GDM1 (cell line): Measurements from ENCODE around the gene METTL21C.
A peak's percentile ranks its signal among the peaks of the same experiment; 100 is the strongest.

ENCODE experiments used
- DNase-seq: peaks from one replicate; lab custom pipeline; 2025; lab: John Stamatoyannopoulos, UW

Gene METTL21C

GRCh38 chr13:102694937-102695336 lies at the start of gene METTL21C:
Gene METTL21C, minus strand, starts transcription at chr13:102695044. Its CDS starts 546 bp downstream, at chr13:102694498.
- DNase-seq, result no peak

- DNase-seq, result no peak
Measured at GRCh38 chr13:102742506-102742905, 47.7 kb upstream of the METTL21C start.

DNA sequence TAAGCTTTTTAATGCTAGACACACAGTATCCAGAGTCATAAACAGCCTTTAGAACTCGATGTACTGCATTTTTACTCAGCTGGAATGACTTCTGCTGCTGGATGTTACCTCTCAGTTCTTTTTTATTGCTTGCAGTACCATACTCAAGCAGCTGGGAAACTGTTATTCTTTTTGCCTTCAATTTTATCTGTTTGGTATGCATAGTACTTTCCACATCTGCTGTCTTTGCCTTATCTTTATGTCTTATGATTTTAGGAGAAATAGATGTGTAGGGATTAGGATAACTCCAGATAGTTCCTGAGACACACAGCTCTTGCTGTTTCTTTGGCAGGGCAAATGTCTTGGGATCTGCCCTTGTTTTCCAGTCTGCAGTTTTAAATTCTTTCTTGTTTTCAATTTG lies 47.3 kb upstream of the METTL21C start:
- DNase-seq, result no peak

GRCh38 chr13:102729560-102730270 lies 34.9 kb upstream of the METTL21C start:
- DNase-seq, result no peak

DNA sequence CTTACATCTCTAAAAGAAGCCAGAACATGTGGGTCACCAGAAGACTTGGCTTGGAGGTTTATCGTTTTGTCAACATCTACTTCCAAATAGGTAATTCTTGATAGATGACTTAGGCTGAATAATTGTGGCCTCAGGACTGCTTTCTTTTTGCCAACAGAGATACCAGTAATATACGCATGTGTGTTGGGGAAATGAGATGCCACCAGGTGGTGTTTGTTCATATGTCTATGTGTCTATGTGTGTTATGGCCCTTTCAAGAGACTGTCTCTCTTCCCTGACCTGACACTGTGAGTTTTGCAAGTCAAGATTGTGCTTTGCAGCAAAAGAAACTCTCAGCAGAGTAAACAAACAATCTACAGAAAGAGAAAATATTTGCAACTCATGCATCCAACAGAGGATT lies 31.6 kb upstream of the METTL21C start:
- DNase-seq, result no peak

DNA sequence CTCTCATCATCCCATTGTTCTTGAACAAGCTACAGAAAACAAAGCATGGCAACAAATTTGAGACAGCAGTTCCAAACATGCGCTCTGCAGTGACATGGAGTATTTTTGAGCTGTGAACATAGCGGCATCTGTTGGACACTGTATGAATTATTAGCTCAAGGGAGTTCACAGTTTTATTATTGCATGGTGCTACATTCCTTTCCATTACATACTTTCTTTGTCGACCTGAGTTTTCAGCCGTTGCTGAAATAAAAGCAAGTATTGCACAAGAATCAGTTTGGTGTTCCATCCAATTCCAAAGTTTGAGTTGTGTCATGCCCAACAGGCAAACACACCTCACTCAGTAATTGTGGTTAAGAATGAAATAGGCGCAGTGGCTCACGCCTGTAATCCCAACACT lies 30.1 kb upstream of the METTL21C start:
- peak; percentile 49 for DNase-seq

DNA sequence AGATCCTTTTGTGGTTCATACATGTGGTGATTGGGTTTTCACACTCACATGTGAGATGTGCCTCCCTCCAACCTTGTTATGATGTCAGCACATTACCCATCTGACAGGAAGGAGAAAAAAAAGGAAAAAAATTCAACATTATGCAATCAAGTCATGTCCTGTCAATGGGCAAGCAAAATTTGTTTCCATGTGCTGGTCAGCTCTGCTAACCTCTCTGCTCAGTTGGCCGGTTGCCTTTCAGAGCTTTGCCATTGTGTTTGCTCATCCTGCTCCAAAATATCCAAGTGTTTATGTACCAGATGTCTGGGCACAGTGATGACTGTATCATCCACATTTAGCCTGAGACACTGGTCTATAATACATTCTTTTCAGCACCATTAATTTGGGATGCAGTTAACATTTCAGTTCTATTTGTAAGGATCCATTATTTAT lies 27.0 kb upstream of the METTL21C start:
- DNase-seq, result no peak

DNA sequence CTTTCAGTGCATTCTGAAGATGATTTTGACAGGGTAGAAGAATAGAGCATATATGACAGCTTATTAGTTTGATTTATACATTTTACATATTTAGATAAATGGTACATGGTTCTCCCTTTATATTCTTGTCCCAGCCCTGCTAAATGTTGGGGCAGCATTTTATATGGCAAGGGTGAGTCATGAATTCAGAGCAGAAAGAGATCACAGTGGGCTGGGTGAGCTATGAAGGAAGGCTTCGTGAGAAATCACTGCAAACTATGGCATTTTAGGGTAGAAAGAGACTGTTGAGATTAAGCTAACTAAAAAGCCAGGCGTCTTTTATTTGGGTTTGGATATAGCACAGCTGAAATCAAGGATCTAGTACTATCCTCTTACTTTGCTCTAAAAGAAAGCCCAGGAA lies 23.9 kb upstream of the METTL21C start:
- no peak for DNase-seq

DNA sequence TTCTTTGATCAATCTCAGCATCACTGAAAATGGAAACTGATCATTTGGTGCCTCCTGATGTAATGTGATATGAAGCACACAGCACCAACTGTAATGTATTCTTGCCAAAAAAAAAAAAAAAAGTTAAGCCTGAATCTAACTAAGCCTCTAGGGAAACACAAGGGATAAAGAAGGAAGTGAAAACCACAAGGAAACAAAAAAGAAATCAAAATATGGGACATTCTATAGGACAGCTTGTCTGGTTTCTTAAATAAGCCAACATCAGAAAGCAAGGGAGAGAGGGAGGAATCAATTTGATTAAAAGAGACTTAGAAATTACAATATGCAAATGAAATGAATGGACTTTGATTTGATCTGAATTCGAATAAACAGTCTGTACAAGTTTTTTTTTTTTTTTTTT lies 20.6 kb upstream of the METTL21C start:
- no peak for DNase-seq

DNA sequence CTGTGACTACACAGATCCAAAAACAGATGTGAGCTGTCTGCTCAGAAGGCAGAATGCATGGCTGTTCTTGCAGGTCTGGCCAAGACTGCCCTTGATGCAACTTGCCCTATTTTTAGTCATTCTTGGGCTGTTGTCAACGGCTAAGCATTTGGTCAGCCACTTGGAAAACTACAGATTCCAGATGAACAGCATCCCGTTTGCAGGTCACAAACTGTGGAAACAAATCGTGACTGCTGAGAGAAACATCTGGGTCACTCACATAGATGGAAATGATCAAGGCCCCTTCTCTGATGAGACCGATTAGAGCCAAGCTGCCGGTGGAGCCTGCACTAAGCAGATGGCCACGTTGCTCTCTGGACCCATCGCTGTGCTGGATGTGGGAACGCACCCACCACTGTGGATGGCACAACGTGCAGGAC lies 15.4 kb upstream of the METTL21C start:
- no peak for DNase-seq

DNA sequence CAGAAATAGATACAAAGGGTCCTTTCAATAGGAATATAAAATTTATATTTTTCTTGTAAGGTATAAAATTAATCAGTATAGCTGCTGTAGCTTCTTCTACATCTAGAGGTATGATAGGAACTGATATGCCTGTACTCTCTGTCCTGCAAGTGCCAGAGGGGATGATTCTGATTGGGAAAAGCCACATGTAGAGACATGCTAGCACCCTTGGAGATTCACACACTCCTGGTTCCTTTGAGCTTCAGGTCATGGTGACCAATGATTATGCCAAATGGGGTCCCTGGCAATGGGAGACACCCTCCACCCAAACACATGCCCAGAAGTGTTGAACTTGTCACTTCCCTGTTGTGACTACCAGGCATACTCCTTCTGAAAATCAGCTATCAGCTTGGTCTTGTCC lies 14.7 kb upstream of the METTL21C start:
- DNase-seq, result no peak

- no peak for DNase-seq
Measured at GRCh38 chr13:102708991-102709390, 14.1 kb upstream of the METTL21C start.

GRCh38 chr13:102708211-102708610 lies 13.4 kb upstream of the METTL21C start:
- no peak for DNase-seq

GRCh38 chr13:102707467-102707866 lies 12.6 kb upstream of the METTL21C start:
- DNase-seq, result no peak

DNA sequence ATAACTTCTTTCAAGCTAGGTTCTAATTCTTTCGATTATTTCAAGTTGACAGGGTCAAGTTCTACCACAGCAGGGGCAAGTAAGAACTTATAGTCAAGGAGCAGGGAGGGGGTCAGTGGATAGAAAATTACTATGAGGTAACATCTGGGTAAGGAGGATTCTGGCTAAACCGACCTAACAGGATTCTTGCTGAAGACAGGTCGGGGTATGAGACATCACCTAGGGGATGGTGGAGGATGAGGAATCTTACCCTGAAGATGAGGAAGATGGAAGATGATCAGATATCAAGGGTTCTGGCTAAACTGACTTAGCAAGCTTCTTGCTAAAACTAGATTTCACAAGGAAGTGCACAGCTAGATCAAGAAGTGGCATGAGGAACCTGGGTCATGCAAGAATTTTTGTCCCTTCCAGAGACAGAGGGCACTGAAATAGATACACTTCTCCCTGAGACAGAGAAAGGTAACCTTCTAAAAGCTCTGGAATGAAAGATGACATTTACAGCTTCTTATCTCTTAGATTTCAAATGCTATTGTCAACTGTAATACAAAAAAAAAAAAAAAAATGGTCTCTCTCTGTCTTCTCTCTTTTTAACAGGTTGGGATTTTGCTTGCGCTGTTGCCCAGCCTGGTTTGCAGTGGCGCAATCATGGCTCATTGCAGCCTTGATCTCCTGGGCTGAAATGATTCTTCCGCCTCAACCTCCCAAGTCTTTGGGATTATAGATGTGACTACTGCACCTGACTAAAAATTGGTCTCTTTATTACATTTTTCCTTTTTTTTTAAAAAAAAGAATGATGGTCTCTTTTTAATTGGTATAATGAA lies 9.6 kb upstream of the METTL21C start:
- no peak for DNase-seq

DNA sequence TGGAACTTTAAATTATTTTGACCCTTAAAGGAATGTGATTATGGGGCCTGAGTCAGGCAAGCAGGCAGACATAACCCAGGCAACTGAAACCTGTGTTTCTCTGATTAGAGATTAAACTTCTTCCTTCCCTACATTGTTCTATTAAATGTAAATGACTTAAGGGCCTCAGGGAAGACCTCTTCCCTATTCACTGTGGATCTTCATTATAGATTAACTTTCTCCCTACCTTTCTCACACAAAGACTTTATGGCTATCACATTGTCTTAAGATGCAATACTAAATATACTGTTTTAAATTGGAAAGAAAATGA lies 8.8 kb upstream of the METTL21C start:
- DNase-seq, result no peak

DNA sequence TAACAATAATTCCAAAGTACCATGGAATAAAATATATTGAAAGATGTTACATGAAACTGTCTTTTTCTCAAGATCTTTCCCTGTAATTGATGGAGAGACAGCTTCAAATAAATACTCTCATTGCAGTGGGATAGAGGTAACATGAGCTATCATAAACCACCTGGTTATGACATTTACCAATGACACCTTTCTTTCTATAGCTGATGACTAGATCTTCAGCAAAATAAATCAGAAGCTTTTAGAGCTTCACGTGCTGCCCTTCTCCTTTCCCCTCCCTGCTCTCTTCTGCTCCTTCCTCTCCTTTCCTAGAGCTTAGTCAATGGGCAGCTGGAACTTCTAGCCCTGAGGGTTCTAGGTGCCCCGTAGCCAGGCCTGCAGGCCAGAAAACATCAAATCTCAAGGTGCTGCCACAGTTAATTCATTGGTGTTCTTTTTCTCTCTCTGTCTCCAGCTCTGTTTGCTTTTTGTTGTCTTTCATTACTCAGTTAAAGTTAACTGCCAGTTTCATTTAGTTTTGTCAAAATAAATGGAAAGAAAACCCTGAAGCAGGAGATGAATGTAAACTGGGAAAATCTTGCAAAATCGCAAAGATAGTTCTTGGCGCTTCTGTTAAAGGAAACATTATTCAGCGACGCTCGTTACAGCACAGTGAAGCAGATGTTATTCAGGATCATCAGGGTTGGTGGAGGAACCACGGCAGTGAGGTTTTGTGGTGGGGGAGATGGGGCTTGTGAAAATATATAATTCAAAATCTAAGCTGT lies 8.3 kb upstream of the METTL21C start:
- DNase-seq, result no peak

DNA sequence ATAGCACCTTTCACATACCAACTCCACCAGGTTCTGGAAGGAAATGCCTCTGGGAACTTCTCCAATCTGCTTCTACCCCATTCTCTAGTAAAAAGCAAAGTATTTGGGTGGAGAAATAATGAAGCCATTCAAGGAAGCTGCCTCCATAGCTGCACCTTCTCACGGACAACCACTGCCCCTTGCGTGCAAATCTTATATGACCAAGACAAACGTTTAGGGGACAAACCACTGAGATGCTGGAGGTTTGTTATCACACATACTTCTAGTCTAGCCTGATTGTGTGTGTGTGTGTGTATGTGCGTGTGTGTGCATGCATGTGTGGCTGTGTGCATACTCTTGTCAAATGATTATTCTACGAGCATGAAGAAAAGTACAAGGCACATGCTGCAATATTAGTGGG lies 6.5 kb upstream of the METTL21C start:
- no peak for DNase-seq

DNA sequence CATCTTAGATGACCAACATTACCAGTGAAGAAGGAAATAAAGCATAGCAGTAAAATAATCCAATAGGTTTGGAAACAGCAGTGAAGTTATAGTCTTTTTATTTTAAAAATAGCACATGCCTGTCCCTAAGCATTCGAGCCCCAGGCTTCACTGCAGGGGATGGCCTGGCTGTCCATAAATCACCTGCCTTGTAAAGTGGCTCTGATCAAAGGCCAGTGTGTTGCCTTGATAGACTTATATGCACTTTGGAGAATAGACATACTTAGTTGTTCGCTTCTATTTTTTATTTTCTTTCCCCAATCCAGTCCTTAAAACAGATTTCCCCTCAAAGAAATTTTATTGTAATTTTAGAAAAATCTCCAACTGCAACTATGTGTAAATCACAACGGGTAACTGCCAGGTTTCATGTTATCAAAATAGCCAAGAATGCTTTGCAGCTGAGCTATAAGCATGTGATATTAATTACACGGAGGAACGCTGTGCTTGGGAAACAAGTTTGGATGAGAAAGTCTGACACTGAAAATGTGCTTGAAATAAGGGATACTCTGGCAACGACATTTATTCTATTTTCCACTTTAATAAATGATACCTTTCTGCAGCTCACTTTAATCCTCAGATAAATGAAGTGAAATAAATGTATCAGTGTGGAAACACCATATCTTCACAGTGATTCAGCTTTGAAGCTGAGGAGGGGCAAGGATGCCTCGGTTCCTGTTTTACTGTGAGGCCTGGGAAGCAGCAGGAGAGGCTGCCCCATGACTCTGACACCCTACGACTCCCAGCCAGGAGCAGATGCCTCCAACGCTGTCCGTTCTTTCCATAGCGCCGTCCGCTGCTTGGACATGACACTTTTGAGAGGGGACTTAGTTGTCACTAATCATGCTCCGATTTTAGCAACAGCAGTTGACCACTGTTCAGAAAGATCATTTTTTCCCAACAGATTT lies 5.5 kb upstream of the METTL21C start:
- DNase-seq, result no peak

GRCh38 chr13:102699504-102699903 lies 4.7 kb upstream of the METTL21C start:
- no peak for DNase-seq

GRCh38 chr13:102698649-102698980 lies 3.8 kb upstream of the METTL21C start:
- no peak for DNase-seq
